ENCODE results near the gene PCYT1A.
"Not testable (repeated sequence)": the region's sequence is repeated elsewhere in the genome, so short reads cannot be mapped to it uniquely, and the experiment has no call there.

The PCYT1A gene

GRCh38 chr3:196189566-196190347, 97.8 kb downstream of the PCYT1A start:
- no peak for DNase-seq

DNA sequence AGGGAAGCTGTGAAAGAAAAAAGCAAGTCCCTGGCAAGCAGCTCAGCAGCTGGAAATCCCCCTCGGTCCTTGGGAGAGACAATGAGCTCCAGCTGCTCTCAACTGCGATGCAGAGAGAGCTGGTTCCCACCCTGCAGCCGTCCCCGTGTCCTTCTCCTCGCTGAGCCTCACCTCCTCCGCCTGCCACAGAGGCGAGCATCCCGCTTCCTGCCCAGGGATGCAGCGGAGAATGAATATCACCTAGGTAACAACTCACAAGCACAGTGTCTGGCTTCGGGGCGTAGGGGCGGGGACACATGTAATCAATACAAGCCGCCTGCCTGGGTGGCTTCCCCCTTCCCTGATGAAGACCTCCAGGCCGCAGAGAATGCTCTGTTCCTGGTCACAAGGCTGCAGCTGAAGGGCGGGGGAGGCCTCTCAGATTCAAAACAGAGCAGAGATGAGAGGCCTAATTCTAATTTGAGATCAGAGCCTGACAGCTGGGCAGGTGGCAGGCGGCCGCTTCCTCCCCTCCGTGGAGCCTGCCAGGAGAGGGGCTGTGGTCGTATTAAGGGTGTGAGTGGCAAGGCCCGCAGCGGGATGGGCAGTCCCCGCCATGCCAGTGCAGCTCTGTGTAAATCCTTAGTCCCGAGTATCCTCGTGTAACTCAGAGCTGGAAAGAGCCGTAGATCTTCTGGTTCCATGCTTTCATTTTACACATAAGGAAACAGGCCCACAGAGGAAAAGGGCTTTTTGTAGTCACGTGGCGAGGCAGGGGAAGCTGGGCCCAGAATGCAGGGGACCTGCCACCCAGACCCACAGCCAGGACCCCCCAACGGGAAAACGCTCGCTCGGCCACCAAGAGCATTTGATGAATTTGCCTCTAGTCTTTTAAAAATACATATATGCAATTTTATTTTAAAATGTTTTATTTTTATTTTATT, 100.6 kb downstream of the PCYT1A start:
- DNase-seq, result no peak

DNA sequence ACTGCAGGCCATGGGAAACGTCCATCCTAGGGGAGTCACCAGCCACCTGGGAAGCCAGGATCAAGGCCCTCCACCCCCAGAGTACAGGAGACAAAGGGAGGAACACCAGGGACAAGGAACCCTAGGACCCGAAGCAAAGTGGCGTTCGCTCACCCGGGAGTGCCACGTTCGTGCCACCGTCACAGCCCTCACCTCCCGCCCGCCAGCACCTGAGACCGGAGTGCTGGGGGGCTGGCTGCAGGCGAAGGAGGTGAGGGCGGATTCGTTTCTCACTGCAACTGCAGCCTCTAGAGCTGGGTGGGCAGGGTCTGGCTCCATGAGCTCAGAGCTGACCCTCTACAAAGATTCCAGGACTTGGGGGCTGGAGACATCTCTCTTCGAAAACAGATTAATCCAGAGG, 102.6 kb downstream of the PCYT1A start:
- no peak for DNase-seq

GRCh38 chr3:196184169-196184432, 103.4 kb downstream of the PCYT1A start:
- DNase-seq, result not testable (repeated sequence)

DNA sequence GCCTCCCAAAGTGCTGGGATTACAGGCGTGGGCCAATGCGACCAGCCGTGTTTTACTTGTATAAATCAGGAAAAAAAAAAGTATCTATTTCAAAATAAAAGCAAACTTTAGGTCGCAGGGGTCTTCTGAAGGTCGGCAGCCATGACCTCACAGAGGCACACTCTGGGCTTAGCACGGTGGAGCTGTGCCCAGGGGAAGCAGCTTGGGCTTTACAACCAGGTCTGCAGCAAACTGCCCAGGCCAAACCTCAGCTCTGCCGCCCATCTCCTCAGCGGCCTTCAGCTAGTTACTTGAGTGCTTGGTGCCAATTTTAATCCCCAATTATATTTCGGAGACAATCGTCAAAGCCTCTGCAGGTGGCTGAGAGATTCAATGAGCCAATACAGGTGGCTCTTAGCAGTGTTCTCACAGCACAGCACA, 106.4 kb downstream of the PCYT1A start:
- DNase-seq, result no peak

- no peak for DNase-seq
Measured at GRCh38 chr3:196180346-196180745, 107.2 kb downstream of the PCYT1A start.

Data from fibroblast of skin of right quadriceps (primary cell).